ENCODE data around the gene MBD6. TPM values are rescaled to one million over a fixed set of nuclear protein-coding genes. Genes with fewer than 3 reads are reported as not detected.

MBD6 gene
- total and polyA plus RNA-seq, 12 donors = 10.5 to 167 (median 38.1) TPM

DNA sequence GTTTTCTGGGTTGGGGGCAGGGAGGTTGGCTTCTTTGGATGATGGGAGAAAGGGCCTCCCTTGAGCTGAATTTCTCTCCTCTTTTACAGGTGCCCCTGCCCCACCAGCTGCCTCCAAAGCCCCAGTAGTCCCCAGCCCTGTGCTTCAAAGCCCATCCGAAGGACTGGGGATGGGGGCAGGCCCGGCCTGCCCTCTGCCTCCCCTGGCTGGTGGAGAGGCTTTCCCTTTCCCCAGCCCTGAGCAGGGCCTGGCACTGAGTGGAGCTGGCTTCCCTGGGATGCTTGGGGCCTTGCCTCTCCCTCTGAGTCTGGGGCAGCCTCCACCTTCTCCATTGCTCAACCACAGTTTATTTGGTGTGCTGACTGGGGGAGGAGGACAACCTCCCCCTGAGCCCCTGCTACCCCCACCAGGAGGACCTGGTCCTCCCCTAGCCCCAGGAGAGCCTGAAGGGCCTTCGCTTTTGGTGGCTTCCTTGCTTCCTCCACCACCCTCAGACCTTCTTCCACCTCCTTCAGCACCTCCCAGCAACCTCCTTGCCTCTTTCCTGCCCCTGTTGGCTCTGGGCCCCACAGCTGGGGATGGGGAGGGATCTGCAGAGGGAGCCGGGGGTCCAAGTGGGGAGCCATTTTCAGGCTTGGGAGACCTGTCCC lies 4.0 kb downstream of the MBD6 start:
- no peak for TF ChIP-seq POLR2A (IDR thresholded peaks at IDR 0.05)
- TF ChIP-seq CTCF (IDR thresholded peaks at IDR 0.05) = no peak
- H3K9me3 ChIP-seq (replicated peaks in 1 of 3) = no peaks in the 10 kb centered on the region
- no peak for DNase-seq
- intact Hi-C loops (cut with DNase I) = no loop called here
- peak overlapping the region in 2 of 5 donors; percentile 17 to 40 for H3K27ac ChIP-seq
- H3K4me1 ChIP-seq (replicated peaks in 1 of 2) = peaks cover 24% of the 10 kb centered on the region in 2 donors
- no peaks in the 10 kb centered on the region for H3K27me3 ChIP-seq
- H3K36me3 ChIP-seq (replicated peaks in 1 of 2) = peaks cover 0 to 72% of the 10 kb centered on the region in 2 donors
- 72 to 86% (median 77%) methylated on average over 4 of the region's 4 CpGs for WGBS, 4 donors
- no peak overlapping the region for H3K4me3 ChIP-seq

DNA sequence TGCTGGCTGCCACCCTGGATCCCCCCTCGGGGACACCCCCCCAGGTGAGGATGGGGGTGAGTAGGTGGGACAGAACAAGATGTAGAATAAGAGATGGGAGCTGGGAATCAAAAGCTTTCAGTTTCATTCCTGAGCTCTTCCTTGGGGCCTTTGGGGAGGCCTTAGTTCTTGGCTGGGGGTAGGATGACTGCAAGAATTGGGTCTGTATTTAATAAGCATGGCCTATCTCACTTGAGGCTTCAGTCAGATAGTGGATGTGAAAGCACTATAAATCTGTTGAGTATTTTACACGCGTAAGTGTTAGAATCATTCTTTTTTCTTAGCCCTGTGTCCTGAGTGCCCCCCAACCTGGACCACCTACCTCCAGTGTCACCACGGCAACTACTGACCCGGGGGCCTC lies 4.6 kb downstream of the MBD6 start:
- Histone ChIP-seq H3K36me3 (replicated peaks in 1 of 2) (peaks cover 0 to 78% of the 10 kb centered on the region in 2 donors), H3K4me1 (replicated peaks in 1 of 2) (peaks cover 18% of the 10 kb centered on the region in 2 donors), H3K9me3 (replicated peaks in 1 of 3) (no peaks in the 10 kb centered on the region), H3K27me3 (no peaks in the 10 kb centered on the region), H3K4me3 (no peak overlapping the region), H3K27ac (no peak overlapping the region)
- 64 to 87% (median 73%) methylated on average over 5 of the region's 5 CpGs for WGBS, 4 donors
- intact Hi-C loops (cut with DNase I) = no loop called here
- no peak for DNase-seq
- no peak for TF ChIP-seq CTCF (IDR thresholded peaks at IDR 0.05)
- TF ChIP-seq POLR2A (IDR thresholded peaks at IDR 0.05) = no peak

- Histone ChIP-seq H3K4me3 (no peak overlapping the region), H3K4me1 (replicated peaks in 1 of 2) (peaks cover 17% of the 10 kb centered on the region in 2 donors), H3K9me3 (replicated peaks in 1 of 3) (no peaks in the 10 kb centered on the region), H3K36me3 (replicated peaks in 1 of 2) (peaks cover 0 to 88% of the 10 kb centered on the region in 2 donors), H3K27me3 (no peaks in the 10 kb centered on the region), H3K27ac (no peak overlapping the region)
- no peak for TF ChIP-seq CTCF (IDR thresholded peaks at IDR 0.05)
- TF ChIP-seq POLR2A (IDR thresholded peaks at IDR 0.05) = no peak
- no peak for DNase-seq
- intact Hi-C loops (cut with DNase I) = no loop called here
- 82 to 95% (median 86%) methylated on average over 4 to 12 of the region's 12 CpGs for WGBS, 4 donors
Measured at GRCh38 chr12:57528176-57528575, 5.6 kb downstream of the MBD6 start.

DNA sequence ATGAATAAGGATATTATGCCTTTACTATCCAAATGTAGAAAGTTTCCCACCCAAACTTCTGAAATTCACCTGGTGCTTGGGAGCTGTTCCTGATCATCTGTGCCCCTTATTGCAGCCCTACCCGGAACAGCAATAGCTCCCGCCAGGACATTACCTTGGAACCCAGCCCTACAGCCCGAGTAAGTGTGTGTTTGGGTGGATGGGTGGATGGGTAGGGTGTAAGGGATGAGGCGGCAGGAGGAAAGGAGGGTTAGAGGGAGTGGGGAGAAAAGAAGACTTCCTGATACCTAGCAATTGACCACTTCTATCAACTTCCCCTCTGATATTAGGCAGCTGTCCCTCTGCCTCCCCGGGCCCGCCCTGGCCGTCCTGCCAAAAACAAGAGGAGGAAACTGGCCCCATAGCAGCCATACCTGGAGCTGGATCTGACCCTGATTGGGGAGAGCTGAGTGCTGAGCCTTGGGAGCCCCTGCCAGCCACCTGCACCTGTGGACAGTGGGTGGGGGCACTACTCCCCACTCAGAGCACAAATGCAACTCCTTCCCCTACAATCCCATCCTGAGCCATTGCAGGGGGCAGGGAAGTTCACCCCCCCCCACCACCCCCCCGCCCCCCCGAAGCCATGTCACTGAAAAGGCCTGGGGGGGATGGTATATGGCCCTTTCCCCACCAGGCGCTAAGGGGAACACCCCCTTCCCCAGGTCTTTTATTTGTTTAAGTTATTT lies 6.4 kb downstream of the MBD6 start:
- H3K4me1 ChIP-seq (replicated peaks in 1 of 2) = peaks cover 10% of the 10 kb centered on the region in 2 donors
- H3K4me3 ChIP-seq = no peak overlapping the region
- intact Hi-C loops (cut with DNase I) = no loop called here
- H3K27ac ChIP-seq = no peak overlapping the region
- H3K9me3 ChIP-seq (replicated peaks in 1 of 3) = no peaks in the 10 kb centered on the region
- 73 to 78% (median 77%) methylated on average over 10 of the region's 10 CpGs for WGBS, 4 donors
- DNase-seq = no peak
- H3K27me3 ChIP-seq = no peaks in the 10 kb centered on the region
- TF ChIP-seq CTCF (IDR thresholded peaks at IDR 0.05) (no peak), POLR2A (IDR thresholded peaks at IDR 0.05) (no peak)
- H3K36me3 ChIP-seq (replicated peaks in 1 of 2) = peaks cover 0 to 96% of the 10 kb centered on the region in 2 donors
